HEK293 (cell line): ENCODE measurements around the gene NF2.

Experiments used
- CTCF ChIP-seq: fragments of 450-650 bp; formaldehyde crosslinking; IDR thresholded peaks from 2 replicates; pipeline ENCODE4 v1.5.1; 2016; ENCODE audit warnings: missing biosample characterization, missing genetic modification characterization
- KLF1 ChIP-seq: fragments of 450-650 bp; formaldehyde crosslinking; IDR thresholded peaks from 2 replicates; pipeline ENCODE4 v1.5.1; 2016; ENCODE audit warnings: missing biosample characterization, missing genetic modification characterization
- PRDM2 ChIP-seq: fragments of 450-650 bp; formaldehyde crosslinking; IDR thresholded peaks from 2 replicates; pipeline ENCODE4 v1.5.1; 2016; ENCODE audit warnings: missing biosample characterization, missing genetic modification characterization, borderline replicate concordance
- TRIM28 ChIP-seq: IDR thresholded peaks from 2 replicates; pipeline ENCODE4 v1.6.1; 2011; ENCODE audit warnings: low read length, control low read depth, borderline replicate concordance
- ZBTB21 ChIP-seq: fragments of 450-650 bp; formaldehyde crosslinking; IDR thresholded peaks from 2 replicates; pipeline ENCODE4 v1.5.1; 2017; ENCODE audit warnings: missing biosample characterization, missing genetic modification characterization
- ZBTB7A ChIP-seq: fragments of 450-650 bp; formaldehyde crosslinking; IDR thresholded peaks from 2 replicates; pipeline ENCODE4 v1.5.1; 2016; ENCODE audit warnings: low read depth, missing biosample characterization, missing genetic modification characterization
- ZNF146 ChIP-seq: fragments of 450-650 bp; formaldehyde crosslinking; IDR thresholded peaks from 2 replicates; pipeline ENCODE4 v1.5.1; 2016; ENCODE audit warnings: missing biosample characterization, missing genetic modification characterization
- ZNF214 ChIP-seq: fragments of 450-650 bp; formaldehyde crosslinking; IDR thresholded peaks from 2 replicates; pipeline ENCODE4 v1.5.1; 2017; ENCODE audit warnings: missing biosample characterization, mild to moderate bottlenecking, missing genetic modification characterization, borderline replicate concordance
- ZNF274 ChIP-seq, 2 experiments: fragments of 200-500 bp in 1 of 2; fragments of 450-650 bp in 1 of 2; sonication (Bioruptor generic) in 1 of 2; formaldehyde crosslinking in 1 of 2; IDR thresholded peaks; 2 replicates each; pipeline versions ENCODE4 v1.5.1 to v1.6.1; 2014 to 2016; ENCODE audit warnings: borderline replicate concordance in 1 of 2, inconsistent platforms in 1 of 2, low read length in 1 of 2, missing biosample characterization in 1 of 2, missing genetic modification characterization in 1 of 2
- ZNF621 ChIP-seq: fragments of 450-650 bp; formaldehyde crosslinking; IDR thresholded peaks from 2 replicates; pipeline ENCODE4 v1.5.1; 2017; ENCODE audit warnings: missing biosample characterization, missing genetic modification characterization
- ZNF704 ChIP-seq: fragments of 450-650 bp; formaldehyde crosslinking; IDR thresholded peaks from 2 replicates; pipeline ENCODE4 v1.5.1; 2016; ENCODE audit warnings: missing biosample characterization, missing genetic modification characterization
- ZNF707 ChIP-seq: fragments of 450-650 bp; formaldehyde crosslinking; IDR thresholded peaks from 2 replicates; pipeline ENCODE4 v1.5.1; 2016; ENCODE audit warnings: missing biosample characterization, missing genetic modification characterization
- ZSCAN30 ChIP-seq: fragments of 450-650 bp; IDR thresholded peaks from 2 replicates; pipeline ENCODE4 v1.5.1; 2018; ENCODE audit warnings: missing biosample characterization, mild to moderate bottlenecking, missing genetic modification characterization, moderate library complexity

- TF ChIP-seq ZNF704 (no peak), ZBTB21 (no peak), ZBTB7A (tag by site-specific recombination) (no peak), ZSCAN30 (tag by site-specific recombination) (no peak), ZNF214 (tag by site-specific recombination) (no peak), ZNF621 (tag by site-specific recombination) (no peak), ZNF146 (tag by site-specific recombination) (no peak), ZNF274 (IDR thresholded peaks at IDR 0.05; ENCODE audit: low read length) (no peak), ZNF274 (tag by site-specific recombination; IDR thresholded peaks at IDR 0.05; ENCODE audit: borderline replicate concordance) (no peak), TRIM28 (no peak; the same call in 1 of the 2 replicates), CTCF (tag by site-specific recombination) (no peak), PRDM2 (no peak), ZNF707 (tag by site-specific recombination) (no peak), KLF1 (tag by site-specific recombination) (no peak)
Observed at GRCh38 chr22:29617922-29618629, 14.6 kb downstream of the NF2 start.
